OCI-LY7 (cell line): ENCODE results near the gene SYNJ2. TPM values are rescaled to one million over a fixed set of nuclear protein-coding genes. Genes with fewer than 3 reads are reported as not detected.

Experiments
- BruUV-seq: library from RNA; stranded (reverse); fragments of 400-500 nt; replicated peaks from 2 replicates; lab custom pipeline; 2021; lab: Mats Ljungman, UMichigan
- CTCF ChIA-PET: fragments of 300-600 bp; sonication (Branson Sonifier 250); formaldehyde crosslinking; loops from one replicate; lab custom pipeline; 2022; ENCODE audit warnings: antibody characterized with exemption; ENCODE audit not compliant: unreplicated experiment; lab: Charles Lee
- POLR2A ChIA-PET: fragments of 300-600 bp; sonication (Branson Sonifier 250); formaldehyde crosslinking; loops from one replicate; lab custom pipeline; 2022; ENCODE audit warnings: antibody characterized with exemption; lab: Charles Lee
- DNase-seq: peaks from one replicate; pipeline ENCODE4 v3.0.0-alpha.2; 2015; ENCODE audit warnings: low spot score
- H2AFZ ChIP-seq: fragments of 200-600 bp; sonication (generic), shearing (Covaris generic); 2 replicates; pipeline ENCODE4 v1.6.1; 2014; ENCODE audit warnings: mild to moderate bottlenecking, antibody characterized with exemption, low read length, moderate library complexity
- H3K27ac ChIP-seq: fragments of 200-600 bp; sonication (generic); 2 replicates; pipeline ENCODE4 v1.5.1; 2014; ENCODE audit warnings: mixed run types, low read depth, mild to moderate bottlenecking, moderate library complexity, low read length, inconsistent platforms; ENCODE audit not compliant: poor library complexity, severe bottlenecking
- H3K36me3 ChIP-seq: fragments of 200-600 bp; sonication (generic); 2 replicates; pipeline ENCODE4 v1.6.1; 2014; ENCODE audit warnings: mild to moderate bottlenecking, antibody characterized with exemption, low read length, moderate library complexity, mixed read lengths; ENCODE audit not compliant: insufficient read depth
- H3K4me1 ChIP-seq: fragments of 200-600 bp; sonication (generic); 2 replicates; pipeline ENCODE4 v1.5.1; 2014; ENCODE audit warnings: mild to moderate bottlenecking, low read length; ENCODE audit not compliant: insufficient read depth, poor library complexity, severe bottlenecking
- H3K4me2 ChIP-seq: fragments of 200-600 bp; sonication (generic); 2 replicates; pipeline ENCODE4 v1.6.1; 2014; ENCODE audit warnings: mild to moderate bottlenecking, low read length
- H3K4me3 ChIP-seq: fragments of 200-600 bp; sonication (generic); 2 replicates; pipeline ENCODE4 v1.5.1; 2014; ENCODE audit warnings: mild to moderate bottlenecking, low read depth, low read length; ENCODE audit not compliant: poor library complexity, severe bottlenecking
- H3K79me2 ChIP-seq: fragments of 200-600 bp; sonication (generic); 2 replicates; pipeline ENCODE4 v1.6.1; 2016; ENCODE audit warnings: low read depth, mild to moderate bottlenecking, low read length, moderate library complexity, mixed read lengths; ENCODE audit not compliant: insufficient read depth
- H3K9me2 ChIP-seq: fragments of 200-600 bp; sonication (generic); 2 replicates; pipeline ENCODE4 v1.6.1; 2016; ENCODE audit warnings: mild to moderate bottlenecking, low read length, mixed read lengths; ENCODE audit not compliant: insufficient read depth
- H3K9me3 ChIP-seq: fragments of 200-600 bp; sonication (generic); 2 replicates; pipeline ENCODE4 v1.6.1; 2014; ENCODE audit warnings: mild to moderate bottlenecking, mixed run types, low read length, mixed read lengths
- H4K20me1 ChIP-seq: fragments of 200-600 bp; sonication (generic); 2 replicates; pipeline ENCODE4 v1.6.1; 2014; ENCODE audit warnings: mild to moderate bottlenecking, antibody characterized with exemption, low read length, moderate library complexity, mixed read lengths; ENCODE audit not compliant: insufficient read depth
- CTCF ChIP-seq: fragments of 200-600 bp; sonication (generic); conservative IDR thresholded peaks from 2 replicates; pipeline ENCODE4 v1.5.1; 2014; ENCODE audit warnings: mild to moderate bottlenecking, antibody characterized with exemption, low read length, moderate library complexity, mixed read lengths
- EZH2phosphoT487 ChIP-seq: fragments of 200-600 bp; sonication (generic); IDR thresholded peaks from 2 replicates; pipeline ENCODE4 v1.6.1; 2018; ENCODE audit warnings: low read depth, borderline replicate concordance, mild to moderate bottlenecking, mixed run types, antibody characterized with exemption, low read length, moderate library complexity, mixed read lengths
- intact Hi-C: fragments of 100-400 bp; cut with micrococcal nuclease; formaldehyde crosslinking; loops from one replicate; pipeline ENCODE4 v1.10.0; 2022; ENCODE audit not compliant: unreplicated experiment
- total RNA-seq, 2 experiments: library from RNA; depleted of rRNA in 1 of 2; stranded (reverse); fragments of >200 nt in 1 of 2; shearing (Covaris generic) in 1 of 2; gene quantifications; 2 replicates each; pipeline ENCODE4 v1.2.3, GENCODE V29; 2014 to 2022

SYNJ2 gene
- total RNA-seq, 2 experiments from 2014 or later = 0.21 TPM; not detected in 1

GRCh38 chr6:158077676-158078075 lies 96.0 kb downstream of the SYNJ2 start:
- no peak overlapping the region for H3K4me3 ChIP-seq
- no peaks in the 10 kb centered on the region for H4K20me1 ChIP-seq
- H3K79me2 ChIP-seq = no peaks in the 10 kb centered on the region
- no peak for DNase-seq
- ChIA-PET POLR2A (interaction anchor here (0.6 kb wide), 1 partner anchor 157 kb away, joined by 3 read pairs; no protein-coding TSS in a partner anchor), CTCF (no interaction called here)
- TF ChIP-seq EZH2phosphoT487 = no peak
- TF ChIP-seq CTCF = no peak
- no peaks in the 10 kb centered on the region for H3K4me1 ChIP-seq
- H2AFZ ChIP-seq = no peak overlapping the region
- H3K9me3 ChIP-seq = no peaks in the 10 kb centered on the region
- H3K9me2 ChIP-seq = no peaks in the 10 kb centered on the region
- no peaks in the 10 kb centered on the region for H3K36me3 ChIP-seq
- BruUV-seq = no TSS peak
- no peak overlapping the region for H3K4me2 ChIP-seq
- no peak overlapping the region for H3K27ac ChIP-seq
- intact Hi-C loops = no loop called here

GRCh38 chr6:158078320-158078719 lies 96.7 kb downstream of the SYNJ2 start:
- H3K4me1 ChIP-seq = no peaks in the 10 kb centered on the region
- intact Hi-C loops = no loop called here

More at GRCh38 chr6:158078320-158078719, 96.7 kb downstream of the SYNJ2 start:
- Histone ChIP-seq H3K79me2 (no peaks in the 10 kb centered on the region), H3K36me3 (no peaks in the 10 kb centered on the region), H3K9me3 (no peaks in the 10 kb centered on the region), H4K20me1 (no peaks in the 10 kb centered on the region), H3K9me2 (no peaks in the 10 kb centered on the region), H3K4me3 (no peak overlapping the region), H2AFZ (no peak overlapping the region), H3K27ac (no peak overlapping the region), H3K4me2 (no peak overlapping the region)
- ChIA-PET POLR2A (interaction anchor here (0.6 to 0.7 kb wide), 3 partner anchors 15 to 77 kb away, joined by 3 to 7 read pairs (median 4); no protein-coding TSS in a partner anchor), CTCF (no interaction called here)
- no TSS peak for BruUV-seq
- no peak for DNase-seq
- TF ChIP-seq EZH2phosphoT487 (no peak), CTCF (no peak)
